Activated B cell treated with CpG ODN at 0.5 μM for 24 hours (primary cell): ENCODE measurements around the gene SPON1. TPM values are rescaled to one million over a fixed set of nuclear protein-coding genes. Genes with fewer than 3 reads are reported as not detected.

Experiments used
- ATAC-seq: fragments of 200-7000 bp; cut with Tn5 transposase; one replicate; pipeline ENCODE4 v1.10.0; 2021; ENCODE audit warnings: low read depth, mild to moderate bottlenecking, moderate library complexity
- CTCF ChIA-PET: fragments of 350-600 bp; sonication (Branson Sonifier 250); formaldehyde crosslinking; loops from one replicate; lab custom pipeline; 2021; ENCODE audit warnings: antibody characterized with exemption; lab: Charles Lee
- POLR2A ChIA-PET: fragments of 350-600 bp; sonication (Branson Sonifier 250); formaldehyde crosslinking; loops from one replicate; lab custom pipeline; 2021; ENCODE audit warnings: antibody characterized with exemption; lab: Charles Lee
- DNase-seq: peaks from one replicate; pipeline ENCODE4 v3.0.0; 2022
- H3K27ac Mint-ChIP-seq: one replicate; pipeline ENCODE4 v1.8.0; 2020; ENCODE audit warnings: mixed read lengths
- H3K27me3 Mint-ChIP-seq: one replicate; pipeline ENCODE4 v1.8.0; 2021; ENCODE audit warnings: mixed read lengths
- H3K36me3 Mint-ChIP-seq: one replicate; pipeline ENCODE4 v1.8.0; 2021; ENCODE audit warnings: low read depth, mixed read lengths
- H3K4me1 Mint-ChIP-seq: one replicate; pipeline ENCODE4 v1.8.0; 2021; ENCODE audit warnings: mixed read lengths
- H3K4me3 Mint-ChIP-seq: one replicate; pipeline ENCODE4 v1.8.0; 2020; ENCODE audit warnings: mild to moderate bottlenecking, mixed read lengths
- H3K9me3 Mint-ChIP-seq: one replicate; pipeline ENCODE4 v1.8.0; 2020; ENCODE audit warnings: mixed read lengths
- CTCF ChIP-seq: fragments of 200-600 bp; IDR thresholded peaks from one replicate; pipeline ENCODE4 v1.8.0; 2022; ENCODE audit warnings: antibody characterized with exemption, mild to moderate bottlenecking
- intact Hi-C: fragments of 100-400 bp; cut with micrococcal nuclease; formaldehyde crosslinking; loops from one replicate; pipeline ENCODE4 v1.15.1; 2024
- total RNA-seq: library from RNA; stranded (reverse); gene quantifications from 2 replicates; pipeline ENCODE4 v1.2.3, GENCODE V29; 2022

Gene SPON1
- not detected in 2 replicates for total RNA-seq

- H3K36me3 Mint-ChIP-seq = no peaks in the 10 kb centered on the region
- H3K9me3 Mint-ChIP-seq = no peaks in the 10 kb centered on the region
- intact Hi-C loops = no loop called here
Measured at GRCh38 chr11:13962562-13963168, at the start of gene SPON1. Gene SPON1 (plus strand): TSS chr11:13962723. CDS start chr11:13962905, 182 bp downstream.

GRCh38 chr11:13917264-13917663 lies 45.3 kb upstream of the SPON1 start:
- H3K9me3 Mint-ChIP-seq = no peaks in the 10 kb centered on the region

More at GRCh38 chr11:13962562-13963168, at the start of gene SPON1:
- CTCF ChIA-PET = no interaction called here
- peaks cover 14% of the 10 kb centered on the region for H3K4me1 Mint-ChIP-seq
- no peak for TF ChIP-seq CTCF
- H3K27ac Mint-ChIP-seq = no peak within 1 kb of the TSS
- DNase-seq (peak; percentile 16), ATAC-seq (peak; percentile 50)
- POLR2A ChIA-PET = no interaction called here
- H3K27me3 Mint-ChIP-seq = peaks cover 55% of the 10 kb centered on the region
- peak within 1 kb of the TSS; percentile 39 for H3K4me3 Mint-ChIP-seq

GRCh38 chr11:13917904-13918303 lies 44.6 kb upstream of the SPON1 start:
- Mint-ChIP-seq H3K4me3 (no peak overlapping the region), H3K27me3 (peaks cover 5% of the 10 kb centered on the region), H3K36me3 (no peaks in the 10 kb centered on the region), H3K4me1 (peaks cover 7% of the 10 kb centered on the region), H3K9me3 (no peaks in the 10 kb centered on the region), H3K27ac (no peak overlapping the region)
- CTCF ChIA-PET = no interaction called here
- POLR2A ChIA-PET = no interaction called here
- no peak for ATAC-seq
- DNase-seq = no peak
- intact Hi-C loops = no loop called here
- no peak for TF ChIP-seq CTCF

More at GRCh38 chr11:13917264-13917663, 45.3 kb upstream of the SPON1 start:
- ATAC-seq (no peak), DNase-seq (no peak)
- Mint-ChIP-seq H3K27me3 (peaks cover 3% of the 10 kb centered on the region), H3K27ac (no peak overlapping the region), H3K4me1 (peaks cover under 1% of the 10 kb centered on the region), H3K36me3 (no peaks in the 10 kb centered on the region), H3K4me3 (no peak overlapping the region)
- intact Hi-C loops = no loop called here
- no peak for TF ChIP-seq CTCF
- ChIA-PET POLR2A (no interaction called here), CTCF (no interaction called here)

GRCh38 chr11:13920756-13921155 lies 41.8 kb upstream of the SPON1 start:
- H3K4me1 Mint-ChIP-seq = peaks cover 34% of the 10 kb centered on the region
- no peaks in the 10 kb centered on the region for H3K36me3 Mint-ChIP-seq
- H3K4me3 Mint-ChIP-seq = no peak overlapping the region
- peaks cover 5% of the 10 kb centered on the region for H3K27me3 Mint-ChIP-seq
- no peak for DNase-seq
- no peak for TF ChIP-seq CTCF
- H3K9me3 Mint-ChIP-seq = no peaks in the 10 kb centered on the region
- POLR2A ChIA-PET = no interaction called here
- no peak for ATAC-seq
- intact Hi-C loops = no loop called here
- no peak overlapping the region for H3K27ac Mint-ChIP-seq
- CTCF ChIA-PET = no interaction called here

GRCh38 chr11:13921545-13921944 lies 41.0 kb upstream of the SPON1 start:
- ATAC-seq (no peak), DNase-seq (no peak)
- Mint-ChIP-seq H3K27ac (no peak overlapping the region), H3K4me3 (no peak overlapping the region), H3K9me3 (no peaks in the 10 kb centered on the region), H3K36me3 (no peaks in the 10 kb centered on the region), H3K4me1 (peaks cover 35% of the 10 kb centered on the region), H3K27me3 (peaks cover 5% of the 10 kb centered on the region)
- CTCF ChIA-PET = no interaction called here
- POLR2A ChIA-PET = no interaction called here
- TF ChIP-seq CTCF = no peak
- intact Hi-C loops = no loop called here
